Neural progenitor cell (in vitro differentiated cells): ENCODE results near the gene SARM1. TPM values are rescaled to one million over a fixed set of nuclear protein-coding genes. Genes with fewer than 3 reads are reported as not detected.
A peak's percentile ranks its signal among the peaks of the same experiment; 100 is the strongest.

Experiments
- DNase-seq: peaks from one replicate; pipeline ENCODE4 v3.0.0-alpha.2; 2016; ENCODE audit warnings: low spot score
- H2AFZ ChIP-seq: fragments of 200-600 bp; sonication (generic); replicated peaks from 2 replicates; pipeline ENCODE4 v1.6.1; 2016; ENCODE audit warnings: antibody characterized with exemption
- H3F3A ChIP-seq: fragments of 200-600 bp; sonication (generic); 2 replicates; pipeline ENCODE4 v1.6.1; 2016; ENCODE audit warnings: antibody characterized with exemption, low read depth
- H3K27ac ChIP-seq: fragments of 200-600 bp; sonication (generic); 2 replicates; pipeline ENCODE4 v1.5.1; 2016; ENCODE audit warnings: mild to moderate bottlenecking
- H3K27me3 ChIP-seq: fragments of 200-600 bp; sonication (generic); 2 replicates; pipeline ENCODE4 v1.6.1; 2016; ENCODE audit warnings: mild to moderate bottlenecking, moderate library complexity
- H3K36me3 ChIP-seq: fragments of 200-600 bp; sonication (generic); 2 replicates; pipeline ENCODE4 v1.5.1; 2016
- H3K4me1 ChIP-seq: fragments of 200-600 bp; sonication (generic); 2 replicates; pipeline ENCODE4 v1.6.1; 2016; ENCODE audit warnings: mixed run types
- H3K4me2 ChIP-seq: fragments of 200-600 bp; sonication (generic); 2 replicates; pipeline ENCODE4 v1.6.1; 2016
- H3K4me3 ChIP-seq: fragments of 200-600 bp; sonication (generic); 2 replicates; pipeline ENCODE4 v1.5.1; 2016
- H3K79me2 ChIP-seq: fragments of 200-600 bp; sonication (generic); 2 replicates; pipeline ENCODE4 v1.6.1; 2016; ENCODE audit warnings: low read depth
- H3K9ac ChIP-seq: fragments of 200-600 bp; sonication (generic); 2 replicates; pipeline ENCODE4 v1.6.1; 2016
- H3K9me3 ChIP-seq: fragments of 200-600 bp; sonication (generic); 2 replicates; pipeline ENCODE4 v1.5.1; 2016; ENCODE audit warnings: low read depth
- H4K20me1 ChIP-seq: fragments of 200-600 bp; sonication (generic); 2 replicates; pipeline ENCODE4 v1.6.1; 2016; ENCODE audit warnings: low read depth
- H3K27ac Mint-ChIP-seq: 3 replicates; pipeline ENCODE4 v1.8.0; 2021; ENCODE audit warnings: mixed read lengths
- H3K27me3 Mint-ChIP-seq: 2 replicates; pipeline ENCODE4 v1.8.0; 2022; ENCODE audit warnings: low read depth, mild to moderate bottlenecking, inconsistent platforms, moderate library complexity, mixed read lengths; ENCODE audit not compliant: insufficient read depth
- H3K36me3 Mint-ChIP-seq: 3 replicates; pipeline ENCODE4 v1.8.0; 2021; ENCODE audit warnings: mixed read lengths
- H3K4me1 Mint-ChIP-seq: 3 replicates; pipeline ENCODE4 v1.8.0; 2021; ENCODE audit warnings: mixed read lengths
- H3K4me3 Mint-ChIP-seq: 3 replicates; pipeline ENCODE4 v1.8.0; 2021; ENCODE audit warnings: mild to moderate bottlenecking, moderate library complexity, mixed read lengths
- H3K9me3 Mint-ChIP-seq: 3 replicates; pipeline ENCODE4 v1.8.0; 2020; ENCODE audit warnings: mixed read lengths
- CTCF ChIP-seq: fragments of 200-600 bp; sonication (generic); IDR thresholded peaks from 2 replicates; pipeline ENCODE4 v1.5.1; 2017; ENCODE audit warnings: antibody characterized with exemption, mild to moderate bottlenecking
- EZH2 ChIP-seq: fragments of 200-600 bp; sonication (generic); IDR thresholded peaks from 2 replicates; pipeline ENCODE4 v1.6.1; 2017; ENCODE audit warnings: antibody characterized with exemption, mild to moderate bottlenecking, moderate library complexity
- EZH2phosphoT487 ChIP-seq: fragments of 200-600 bp; sonication (generic); IDR thresholded peaks from 2 replicates; pipeline ENCODE4 v1.6.1; 2017; ENCODE audit warnings: antibody characterized with exemption
- total RNA-seq: library from RNA; depleted of rRNA; stranded (reverse); fragments of >200 nt; gene quantifications from 2 replicates; pipeline ENCODE4 v1.2.3, GENCODE V29; 2015; ENCODE audit warnings: low replicate concordance

SARM1 gene
- total RNA-seq, 1 donor from 2014 or later, result 3.1 TPM

- no peak for TF ChIP-seq EZH2
- TF ChIP-seq CTCF, result no peak
- Mint-ChIP-seq H3K36me3 (peaks cover 22% of the 10 kb centered on the region), H3K27ac (peak overlapping the region; percentile 80), H3K4me1 (peaks cover 29% of the 10 kb centered on the region), H3K9me3 (no peaks in the 10 kb centered on the region), H3K4me3 (peak overlapping the region; percentile 3), H3K27me3 (peaks cover 2% of the 10 kb centered on the region)
- H3K4me3 ChIP-seq, result no peak overlapping the region
- peaks cover 7% of the 10 kb centered on the region for H3K4me1 ChIP-seq
- H2AFZ ChIP-seq, result no peak overlapping the region
- H3K9me3 ChIP-seq, result no peaks in the 10 kb centered on the region
- peaks cover 4% of the 10 kb centered on the region for H3K36me3 ChIP-seq
- no peak overlapping the region for H3K4me2 ChIP-seq
- H3K27ac ChIP-seq, result no peak overlapping the region
- H4K20me1 ChIP-seq, result peaks cover 49% of the 10 kb centered on the region
- DNase-seq, result no peak
- peaks cover 60% of the 10 kb centered on the region for H3K79me2 ChIP-seq
- H3K9ac ChIP-seq, result no peak overlapping the region
- H3K27me3 ChIP-seq, result no peaks in the 10 kb centered on the region
- peaks cover 37% of the 10 kb centered on the region for H3F3A ChIP-seq
Observed at GRCh38 chr17:28327709-28328108, 43.8 kb upstream of the SARM1 start.

- no peak overlapping the region for H3K4me3 Mint-ChIP-seq
- H3K27ac Mint-ChIP-seq, result peak overlapping the region; percentile 80
- H3K27me3 Mint-ChIP-seq, result peaks cover 2% of the 10 kb centered on the region
- no peak overlapping the region for H3K4me2 ChIP-seq
- H3K4me3 ChIP-seq, result no peak overlapping the region
- peaks cover 56% of the 10 kb centered on the region for H3K79me2 ChIP-seq
- peaks cover 25% of the 10 kb centered on the region for H3K4me1 Mint-ChIP-seq
- H3K36me3 ChIP-seq, result peaks cover 4% of the 10 kb centered on the region
- H4K20me1 ChIP-seq, result peaks cover 43% of the 10 kb centered on the region
- H3K4me1 ChIP-seq, result peaks cover 7% of the 10 kb centered on the region
- peak; percentile 46 for DNase-seq
- H3F3A ChIP-seq, result peaks cover 37% of the 10 kb centered on the region
- no peak overlapping the region for H2AFZ ChIP-seq
- H3K9ac ChIP-seq, result no peak overlapping the region
- TF ChIP-seq CTCF (no peak), EZH2 (no peak), EZH2phosphoT487 (no peak)
- peak overlapping the region; percentile 82 for H3K27ac ChIP-seq
- peaks cover 22% of the 10 kb centered on the region for H3K36me3 Mint-ChIP-seq
- no peaks in the 10 kb centered on the region for H3K9me3 Mint-ChIP-seq
- H3K27me3 ChIP-seq, result no peaks in the 10 kb centered on the region
- H3K9me3 ChIP-seq, result no peaks in the 10 kb centered on the region
Observed at GRCh38 chr17:28328325-28328724, 43.2 kb upstream of the SARM1 start.

GRCh38 chr17:28330671-28331070 lies 40.8 kb upstream of the SARM1 start:
- no peak overlapping the region for H3K9ac ChIP-seq
- H3K79me2 ChIP-seq, result peaks cover 47% of the 10 kb centered on the region
- H4K20me1 ChIP-seq, result peaks cover 24% of the 10 kb centered on the region
- H3K27ac ChIP-seq, result no peak overlapping the region
- peaks cover 38% of the 10 kb centered on the region for H3F3A ChIP-seq
- H3K4me1 ChIP-seq, result no peaks in the 10 kb centered on the region
- peaks cover 28% of the 10 kb centered on the region for H3K4me1 Mint-ChIP-seq
- H3K36me3 Mint-ChIP-seq, result peaks cover 18% of the 10 kb centered on the region
- H3K4me2 ChIP-seq, result no peak overlapping the region
- DNase-seq, result no peak
- no peak overlapping the region for H3K4me3 Mint-ChIP-seq
- no peaks in the 10 kb centered on the region for H3K9me3 Mint-ChIP-seq
- TF ChIP-seq EZH2, result no peak
- H3K27me3 Mint-ChIP-seq, result peaks cover 2% of the 10 kb centered on the region
- no peak overlapping the region for H3K27ac Mint-ChIP-seq
- H3K9me3 ChIP-seq, result no peaks in the 10 kb centered on the region
- no peaks in the 10 kb centered on the region for H3K27me3 ChIP-seq
- H2AFZ ChIP-seq, result no peak overlapping the region
- peaks cover 4% of the 10 kb centered on the region for H3K36me3 ChIP-seq
- H3K4me3 ChIP-seq, result no peak overlapping the region

- Histone ChIP-seq H3K36me3 (no peaks in the 10 kb centered on the region), H3K4me3 (no peak overlapping the region), H3K27ac (no peak overlapping the region), H3K9me3 (no peaks in the 10 kb centered on the region), H3K4me2 (no peak overlapping the region), H3K79me2 (peaks cover 41% of the 10 kb centered on the region), H3K4me1 (peaks cover 4% of the 10 kb centered on the region), H3F3A (peaks cover 50% of the 10 kb centered on the region), H3K27me3 (no peaks in the 10 kb centered on the region), H4K20me1 (peaks cover 20% of the 10 kb centered on the region), H3K9ac (no peak overlapping the region), H2AFZ (no peak overlapping the region)
- H3K27ac Mint-ChIP-seq, result no peak overlapping the region
- H3K36me3 Mint-ChIP-seq, result peaks cover 11% of the 10 kb centered on the region
- TF ChIP-seq EZH2phosphoT487 (no peak), EZH2 (no peak), CTCF (no peak)
- peak overlapping the region; percentile 5 for H3K4me3 Mint-ChIP-seq
- peaks cover 35% of the 10 kb centered on the region for H3K4me1 Mint-ChIP-seq
- no peak for DNase-seq
- H3K27me3 Mint-ChIP-seq, result peaks cover 2% of the 10 kb centered on the region
- no peaks in the 10 kb centered on the region for H3K9me3 Mint-ChIP-seq
Observed at GRCh38 chr17:28331891-28332420, 39.5 kb upstream of the SARM1 start.
